H1 (cell line): ENCODE results near the gene OR51F2. TPM values are rescaled to one million over a fixed set of nuclear protein-coding genes. Genes with fewer than 3 reads are reported as not detected.

Source experiments
- CTCF ChIA-PET: fragments of 300-600 bp; sonication (Branson Sonifier 250); formaldehyde crosslinking; loops from one replicate; lab custom pipeline; 2021; ENCODE audit not compliant: partially characterized antibody; lab: Charles Lee
- POLR2A ChIA-PET: fragments of 300-600 bp; sonication (Branson Sonifier 250); formaldehyde crosslinking; loops from one replicate; lab custom pipeline; 2021; ENCODE audit warnings: inconsistent platforms; ENCODE audit not compliant: partially characterized antibody; lab: Charles Lee
- DNase-seq, 2 experiments: peaks; one replicate each; pipeline versions ENCODE4 v3.0.0 to v3.0.0-alpha.2; 2010 to 2022; ENCODE audit warnings: low spot score in 2 of 2, low read depth in 1 of 2, mixed read lengths in 1 of 2
- FAIRE-seq: peaks from 2 replicates; lab custom pipeline; 2011; peaks lifted over from hg19 to GRCh38; lab: Jason Lieb, UNC
- H2AFZ ChIP-seq: 2 replicates; pipeline ENCODE4 v1.8.1; 2012; ENCODE audit warnings: low read length, inconsistent platforms
- H2AK5ac ChIP-seq: 2 replicates; pipeline ENCODE4 v1.6.1; 2013; ENCODE audit warnings: low read depth, low read length
- H2BK120ac ChIP-seq: replicated peaks from 2 replicates; pipeline ENCODE3; 2013; ENCODE audit warnings: low read depth, low read length, inconsistent platforms
- H2BK12ac ChIP-seq: 2 replicates; pipeline ENCODE4 v1.6.1; 2013; ENCODE audit warnings: low read depth, low read length
- H2BK15ac ChIP-seq: 2 replicates; pipeline ENCODE4 v1.6.1; 2013; ENCODE audit warnings: low read length
- H2BK20ac ChIP-seq: 2 replicates; pipeline ENCODE4 v1.6.1; 2013; ENCODE audit warnings: low read length
- H2BK5ac ChIP-seq: 2 replicates; pipeline ENCODE4 v1.6.1; 2013; ENCODE audit warnings: low read depth, low read length
- H3K14ac ChIP-seq: 2 replicates; pipeline ENCODE4 v1.6.1; 2013; ENCODE audit warnings: inconsistent platforms; ENCODE audit not compliant: insufficient read length
- H3K18ac ChIP-seq: 2 replicates; pipeline ENCODE4 v1.6.1; 2013; ENCODE audit warnings: low read length; ENCODE audit errors: extremely low read depth
- H3K23ac ChIP-seq: 2 replicates; pipeline ENCODE4 v1.6.1; 2013; ENCODE audit warnings: inconsistent platforms; ENCODE audit not compliant: insufficient read length
- H3K23me2 ChIP-seq: 2 replicates; pipeline ENCODE4 v1.6.1; 2013; ENCODE audit warnings: low read depth, low read length
- H3K27ac ChIP-seq: 2 replicates; pipeline ENCODE4 v1.6.1; 2011; ENCODE audit warnings: low read depth, low read length, inconsistent platforms
- H3K27me3 ChIP-seq, 4 experiments: replicated peaks in 1 of 4; 1 replicate in 1 of 4; 2 replicates in 3 of 4; pipeline versions ENCODE4 v1.6.1 to v1.8.1; 2011 to 2013; ENCODE audit warnings: low read length in 3 of 4, mild to moderate bottlenecking in 3 of 4, inconsistent platforms in 2 of 4, mixed read lengths in 2 of 4, moderate library complexity in 1 of 4; ENCODE audit not compliant: control insufficient read depth in 3 of 4, insufficient read depth in 3 of 4; ENCODE audit errors: extremely low read depth in 1 of 4
- H3K36me3 ChIP-seq, 4 experiments: 2 replicates each; pipeline versions ENCODE4 v1.6.1 to v1.8.1; 2011 to 2013; ENCODE audit warnings: mild to moderate bottlenecking in 4 of 4, low read length in 3 of 4, moderate library complexity in 2 of 4, control low read depth in 1 of 4, inconsistent platforms in 1 of 4; ENCODE audit not compliant: insufficient read depth in 4 of 4, control insufficient read depth in 2 of 4
- H3K4ac ChIP-seq: replicated peaks from 2 replicates; pipeline ENCODE3; 2013; ENCODE audit warnings: low read length, low read depth, mixed read lengths, inconsistent platforms; ENCODE audit not compliant: insufficient read length
- H3K4me1 ChIP-seq, 4 experiments: replicated peaks in 1 of 4; 1 replicate in 1 of 4; 2 replicates in 3 of 4; pipeline versions ENCODE4 v1.6.1 to v1.8.1; 2011 to 2013; ENCODE audit warnings: low read length in 3 of 4, inconsistent platforms in 2 of 4, mixed read lengths in 1 of 4; ENCODE audit not compliant: insufficient read depth in 4 of 4, control insufficient read depth in 3 of 4
- H3K4me2 ChIP-seq, 2 experiments: 2 replicates each; pipeline versions ENCODE4 v1.6.1 to v1.8.1; 2011 to 2013; ENCODE audit warnings: low read depth in 2 of 2, low read length in 2 of 2, control low read depth in 1 of 2, inconsistent platforms in 1 of 2, mild to moderate bottlenecking in 1 of 2; ENCODE audit not compliant: insufficient read depth in 1 of 2
- H3K4me3 ChIP-seq, 4 experiments: fragments of 200-600, 300-600 bp in 1 of 4; sonication (generic), shearing (Covaris generic), sonication (Bioruptor Twin) in 1 of 4; 2 replicates each; pipeline versions ENCODE4 v1.5.1 to v1.8.1; 2011 to 2016; ENCODE audit warnings: low read length in 4 of 4, low read depth in 3 of 4, control low read depth in 2 of 4, inconsistent platforms in 2 of 4, mild to moderate bottlenecking in 2 of 4, mixed read lengths in 1 of 4, moderate library complexity in 1 of 4; ENCODE audit not compliant: insufficient read depth in 2 of 4; ENCODE audit errors: extremely low read depth in 1 of 4
- H3K56ac ChIP-seq: replicated peaks from 2 replicates; pipeline ENCODE3; 2013; ENCODE audit warnings: low read depth, mild to moderate bottlenecking, mixed read lengths, low read length, inconsistent platforms; ENCODE audit not compliant: insufficient read length
- H3K79me1 ChIP-seq: 2 replicates; pipeline ENCODE4 v1.6.1; 2013; ENCODE audit warnings: low read depth, low read length, control low read depth
- H3K79me2 ChIP-seq, 2 experiments: 2 replicates each; pipeline versions ENCODE4 v1.6.1 to v1.8.1; 2012 to 2013; ENCODE audit warnings: low read length in 2 of 2, mild to moderate bottlenecking in 2 of 2, inconsistent platforms in 1 of 2; ENCODE audit not compliant: insufficient read depth in 2 of 2, control insufficient read depth in 1 of 2
- H3K9ac ChIP-seq, 4 experiments: replicated peaks in 1 of 4; 1 replicate in 1 of 4; 2 replicates in 3 of 4; pipeline versions ENCODE4 v1.6.1 to v1.8.1; 2011 to 2013; ENCODE audit warnings: low read depth in 3 of 4, low read length in 3 of 4, control low read depth in 2 of 4, mild to moderate bottlenecking in 2 of 4, moderate library complexity in 2 of 4, inconsistent platforms in 1 of 4; ENCODE audit errors: extremely low read depth in 1 of 4
- H3K9me3 ChIP-seq, 2 experiments: 2 replicates each; pipeline versions ENCODE4 v1.6.1 to v1.8.1; 2012 to 2013; ENCODE audit warnings: mild to moderate bottlenecking in 2 of 2, moderate library complexity in 2 of 2, control low read depth in 1 of 2, inconsistent platforms in 1 of 2, low read depth in 1 of 2, low read length in 1 of 2, mixed read lengths in 1 of 2; ENCODE audit not compliant: insufficient read depth in 2 of 2
- H4K20me1 ChIP-seq, 2 experiments: replicated peaks in 1 of 2; 2 replicates each; pipeline versions ENCODE3 to v1.8.1; 2011 to 2013; ENCODE audit warnings: inconsistent platforms in 2 of 2, low read length in 2 of 2, mild to moderate bottlenecking in 1 of 2; ENCODE audit not compliant: insufficient read depth in 2 of 2, control insufficient read depth in 1 of 2
- H4K5ac ChIP-seq: 2 replicates; pipeline ENCODE4 v1.6.1; 2013; ENCODE audit warnings: low read length, low read depth, mixed read lengths, inconsistent platforms; ENCODE audit not compliant: insufficient read length
- H4K8ac ChIP-seq: 2 replicates; pipeline ENCODE4 v1.8.0; 2013; ENCODE audit warnings: mild to moderate bottlenecking, moderate library complexity, low read length, inconsistent platforms; ENCODE audit not compliant: insufficient read depth; ENCODE audit errors: extremely low read depth
- H4K91ac ChIP-seq: replicated peaks from 2 replicates; pipeline ENCODE3; 2013; ENCODE audit warnings: low read length, mixed read lengths, inconsistent platforms; ENCODE audit not compliant: insufficient read length
- WGBS, 2 experiments: shearing (Covaris generic) in 1 of 2; methylation state at CpG; one replicate each; pipeline versions ENCODE4 v1.1.6 to v1.1.7; 2013 to 2015; ENCODE audit warnings: low lambda C conversion rate in 2 of 2, mixed read lengths in 2 of 2, inconsistent platforms in 1 of 2, low coverage in 1 of 2, missing lambda C conversion rate in 1 of 2; ENCODE audit not compliant: insufficient replicate concordance in 2 of 2, insufficient coverage in 1 of 2, insufficient read length in 1 of 2; ENCODE audit errors: extremely low coverage in 1 of 2, missing lambda C conversion rate in 1 of 2; 5-methylcytosine and 5-hydroxymethylcytosine counted together
- polyA plus RNA-seq, 7 experiments: library from polyadenylated mRNA; depleted of rRNA in 3 of 7; stranded (reverse) in 5 of 7; unstranded in 2 of 7; fragments of >200 nt in 5 of 7; fragments of 200-250 nt in 2 of 7; gene quantifications; 1 replicate in 5 of 7; 2 replicates in 1 of 7; 4 replicates in 1 of 7; pipeline versions ENCODE4 v1.2.1 to v1.2.3, GENCODE V29; 2011 to 2013; ENCODE audit warnings: missing spikeins in 2 of 7, mixed read lengths in 2 of 7
- total RNA-seq: library from RNA; stranded (reverse); fragmentation: NEBNext Ultra II Directional; extraction: Animal tissue kit (Norgen Biotek cat#: 25700); gene quantifications from 2 replicates; pipeline ENCODE4 v1.2.1, GENCODE V29; 2021

OR51F2 gene
- total and polyA plus RNA-seq, 2 of the 8 experiments (the other 6 are each of a cell fraction or from before 2014, with no cell fraction given) = 0.15 TPM; not detected in 1

GRCh38 chr11:4830346-4830745 lies 9.2 kb downstream of the OR51F2 start:
- Histone ChIP-seq H3K79me1 (no peaks in the 10 kb centered on the region), H4K5ac (no peak overlapping the region), H3K23me2 (no peaks in the 10 kb centered on the region), H2BK12ac (no peak overlapping the region), H2AFZ (no peak overlapping the region), H3K9ac (no peak overlapping the region), H2BK120ac (no peak overlapping the region), H2BK5ac (no peak overlapping the region), H3K4me3 (no peak overlapping the region), H3K4ac (no peak overlapping the region), H4K91ac (no peak overlapping the region), H3K18ac (no peak overlapping the region), H3K56ac (no peak overlapping the region), H3K27me3 (peaks cover 0 to 2% (median 0%) of the 10 kb centered on the region in 4 experiments; a peak in 1 of 7 replicates), H4K8ac (no peak overlapping the region), H3K79me2 (no peaks in the 10 kb centered on the region), H4K20me1 (no peaks in the 10 kb centered on the region), H3K4me2 (no peak overlapping the region), H2AK5ac (no peak overlapping the region), H3K27ac (no peak overlapping the region), H3K9me3 (no peaks in the 10 kb centered on the region), H2BK15ac (no peak overlapping the region), H3K14ac (no peak overlapping the region), H3K23ac (no peak overlapping the region), H3K4me1 (peaks cover 0 to 2% (median 0%) of the 10 kb centered on the region in 4 experiments; a peak in 1 of 7 replicates), H3K36me3 (no peaks in the 10 kb centered on the region), H2BK20ac (no peak overlapping the region)
- ChIA-PET CTCF (interaction anchor here (1.0 to 7.7 kb wide), 3 partner anchors 10 to 204 kb away, joined by 4 to 47 read pairs (median 19); partner anchors contain the start of gene OR51D1), POLR2A (no interaction called here)
- FAIRE-seq (no peak), DNase-seq (no peak)
- WGBS, 2 experiments = 95% methylated on average over 1 of the region's 1 CpG; no CpG with 5 or more reads in 1 of the 2 experiments
